Measurements from ENCODE around the gene CLEC4F.

CLEC4F gene, protein sequence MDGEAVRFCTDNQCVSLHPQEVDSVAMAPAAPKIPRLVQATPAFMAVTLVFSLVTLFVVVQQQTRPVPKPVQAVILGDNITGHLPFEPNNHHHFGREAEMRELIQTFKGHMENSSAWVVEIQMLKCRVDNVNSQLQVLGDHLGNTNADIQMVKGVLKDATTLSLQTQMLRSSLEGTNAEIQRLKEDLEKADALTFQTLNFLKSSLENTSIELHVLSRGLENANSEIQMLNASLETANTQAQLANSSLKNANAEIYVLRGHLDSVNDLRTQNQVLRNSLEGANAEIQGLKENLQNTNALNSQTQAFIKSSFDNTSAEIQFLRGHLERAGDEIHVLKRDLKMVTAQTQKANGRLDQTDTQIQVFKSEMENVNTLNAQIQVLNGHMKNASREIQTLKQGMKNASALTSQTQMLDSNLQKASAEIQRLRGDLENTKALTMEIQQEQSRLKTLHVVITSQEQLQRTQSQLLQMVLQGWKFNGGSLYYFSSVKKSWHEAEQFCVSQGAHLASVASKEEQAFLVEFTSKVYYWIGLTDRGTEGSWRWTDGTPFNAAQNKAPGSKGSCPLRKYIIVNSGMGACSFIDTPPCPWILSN

DNA sequence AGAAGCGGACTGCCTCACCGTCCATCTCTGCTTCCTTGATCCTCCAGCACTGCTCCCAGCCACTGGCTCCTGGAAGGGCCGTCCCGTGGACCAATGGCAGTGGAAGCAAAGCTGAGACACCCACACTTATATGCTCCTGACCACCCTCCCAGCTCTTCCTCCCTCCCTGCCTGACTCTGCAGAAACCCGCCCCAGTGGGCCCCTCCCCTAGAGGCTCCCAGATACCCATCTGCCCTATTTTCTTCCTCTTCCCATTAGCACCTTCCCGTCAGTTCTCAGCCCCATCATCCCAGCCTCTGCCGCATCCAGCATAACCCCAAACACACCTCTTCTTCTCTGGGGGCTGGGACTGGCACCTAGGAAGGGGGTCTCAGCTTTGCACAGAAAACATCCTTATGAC lies at the start of gene CLEC4F:
TSS of gene CLEC4F (minus strand) at position 101 of the 400 bp plus-strand sequence. CDS start at position 25, 76 bp downstream.
- Histone ChIP-seq H3K4me1 (ENCODE audit: control insufficient read depth, low read depth, low read length) (no peaks in the 10 kb centered on the region), H3K9ac (ENCODE audit: low read length) (no peak within 1 kb of the TSS), H3K9me3 (ENCODE audit: control insufficient read depth, low read depth, low read length) (no peaks in the 10 kb centered on the region), H3K27ac (ENCODE audit: low read length) (no peak within 1 kb of the TSS), H3K27me3 (ENCODE audit: control insufficient read depth, insufficient read depth, low read length) (no peaks in the 10 kb centered on the region), H3K36me3 (ENCODE audit: control insufficient read depth, low read depth, low read length) (no peaks in the 10 kb centered on the region), H3K4me3 (ENCODE audit: low read length) (no peak within 1 kb of the TSS)

DNA sequence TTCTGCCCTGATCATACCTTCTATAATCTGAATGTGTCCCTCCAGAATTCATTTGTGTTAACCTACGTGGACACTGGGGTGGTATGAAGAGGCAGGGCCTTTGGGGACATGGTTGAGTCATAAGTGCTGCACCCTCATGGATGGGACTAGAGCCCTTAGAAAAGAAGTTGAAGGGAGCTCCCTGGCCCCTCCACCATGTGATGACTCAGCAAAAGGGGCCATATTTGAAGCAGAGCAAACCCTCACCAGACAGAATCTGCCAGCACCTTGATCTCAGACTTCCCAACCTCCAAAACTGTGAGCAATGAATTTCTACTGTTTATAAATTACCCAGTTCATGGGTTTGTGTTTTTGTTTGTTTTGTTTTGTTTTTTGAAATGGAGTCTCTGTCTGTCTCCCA lies 48.6 kb upstream of the CLEC4F start:
- H3K9me3 ChIP-seq (ENCODE audit: control insufficient read depth, low read depth, low read length): no peaks in the 10 kb centered on the region
- no peaks in the 10 kb centered on the region for H3K36me3 ChIP-seq (ENCODE audit: control insufficient read depth, low read depth, low read length)
- no peak overlapping the region for H3K4me3 ChIP-seq (ENCODE audit: low read length)
- no peaks in the 10 kb centered on the region for H3K4me1 ChIP-seq (ENCODE audit: control insufficient read depth, low read depth, low read length)
- no peak overlapping the region for H3K27ac ChIP-seq (ENCODE audit: low read length)
- no peak overlapping the region for H3K9ac ChIP-seq (ENCODE audit: low read length)
- peaks cover 45% of the 10 kb centered on the region for H3K27me3 ChIP-seq (ENCODE audit: control insufficient read depth, insufficient read depth, low read length)

DNA sequence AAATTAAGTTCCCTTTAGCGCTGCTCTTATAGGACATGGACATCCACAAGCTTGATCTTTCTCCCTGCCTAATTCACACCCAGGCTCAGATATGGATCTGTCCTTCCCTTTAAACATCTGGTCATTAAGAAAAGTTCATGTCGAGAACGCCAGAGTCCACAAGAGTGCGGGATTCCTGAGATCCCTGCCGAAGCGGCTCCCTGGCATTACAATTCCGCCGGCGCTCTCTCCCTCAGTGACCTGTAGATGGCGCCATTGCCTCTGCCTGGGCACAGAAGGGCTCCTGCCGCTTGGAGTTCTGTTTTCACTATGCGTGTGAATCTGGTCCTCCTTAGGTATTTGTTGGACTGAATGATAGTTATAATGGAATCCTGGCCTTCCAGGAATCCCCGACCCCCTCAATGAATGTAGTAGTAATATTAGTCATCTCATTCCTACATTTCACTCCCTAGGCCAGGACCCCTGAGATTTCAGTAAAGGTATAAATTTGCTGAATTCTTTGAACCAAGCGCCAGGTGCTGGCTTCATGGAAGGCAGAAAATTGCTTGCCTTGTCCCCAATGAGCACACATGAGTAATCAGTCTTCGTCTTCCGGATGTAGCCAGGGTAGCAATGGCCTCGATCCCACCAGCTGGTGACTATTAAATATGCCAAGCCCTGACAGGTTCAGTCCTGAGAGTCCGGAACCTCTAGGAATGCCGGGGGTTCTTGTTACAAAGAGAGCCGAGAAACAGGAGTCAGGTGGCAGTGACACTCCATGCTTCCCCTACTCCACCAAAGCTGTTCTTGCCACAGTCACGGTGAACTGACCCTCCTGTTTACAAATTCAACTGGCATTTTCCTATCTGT lies 41.6 kb upstream of the CLEC4F start:
- Histone ChIP-seq H3K4me1 (ENCODE audit: control insufficient read depth, low read depth, low read length) (no peaks in the 10 kb centered on the region), H3K27ac (ENCODE audit: low read length) (no peak overlapping the region), H3K36me3 (ENCODE audit: control insufficient read depth, low read depth, low read length) (no peaks in the 10 kb centered on the region), H3K9ac (ENCODE audit: low read length) (no peak overlapping the region), H3K27me3 (ENCODE audit: control insufficient read depth, insufficient read depth, low read length) (peaks cover 58% of the 10 kb centered on the region), H3K9me3 (ENCODE audit: control insufficient read depth, low read depth, low read length) (no peaks in the 10 kb centered on the region), H3K4me3 (ENCODE audit: low read length) (no peak overlapping the region)

DNA sequence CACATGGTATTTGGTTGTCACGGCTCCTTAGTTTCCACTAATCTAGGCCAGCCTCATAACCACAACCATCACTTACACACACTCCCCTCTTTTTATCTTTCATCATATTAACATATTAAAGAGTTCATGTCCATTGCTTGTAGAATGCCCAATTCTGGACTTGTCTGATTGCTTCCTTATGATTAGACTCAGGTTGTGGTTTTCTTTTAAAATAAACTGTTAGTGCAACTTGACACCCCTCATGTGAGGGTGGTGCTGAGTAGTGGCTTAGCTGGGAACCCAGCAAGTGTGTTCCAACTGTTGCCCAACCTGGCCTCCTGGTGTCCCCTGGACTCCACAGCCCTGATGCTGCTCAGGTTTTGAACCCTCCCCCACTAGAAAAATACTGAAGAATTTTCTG lies 35.3 kb upstream of the CLEC4F start:
- Histone ChIP-seq H3K4me3 (ENCODE audit: low read length) (no peak overlapping the region), H3K27me3 (ENCODE audit: control insufficient read depth, insufficient read depth, low read length) (peaks cover 25% of the 10 kb centered on the region), H3K36me3 (ENCODE audit: control insufficient read depth, low read depth, low read length) (no peaks in the 10 kb centered on the region), H3K9me3 (ENCODE audit: control insufficient read depth, low read depth, low read length) (no peaks in the 10 kb centered on the region), H3K27ac (ENCODE audit: low read length) (no peak overlapping the region), H3K4me1 (ENCODE audit: control insufficient read depth, low read depth, low read length) (no peaks in the 10 kb centered on the region), H3K9ac (ENCODE audit: low read length) (no peak overlapping the region)

DNA sequence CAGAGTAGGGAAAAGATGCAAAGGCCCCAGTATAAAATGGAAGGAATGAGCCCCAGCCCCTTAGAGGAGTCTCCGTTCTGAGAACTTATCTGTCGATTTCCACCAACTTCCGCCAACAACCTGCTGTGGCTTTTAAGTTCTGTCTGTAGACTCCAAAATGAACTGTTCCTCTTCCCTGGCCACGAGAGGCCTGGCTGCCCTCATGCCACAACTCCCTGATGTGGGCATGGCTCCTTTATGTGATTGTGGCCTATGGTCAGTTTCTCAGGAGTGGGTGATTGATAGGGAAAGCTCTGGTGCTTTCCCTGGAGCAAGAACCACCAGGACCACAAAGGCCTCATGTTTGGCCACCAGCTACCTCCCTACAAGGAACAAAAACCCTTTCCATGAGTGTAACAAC lies 34.0 kb upstream of the CLEC4F start:
- no peak overlapping the region for H3K9ac ChIP-seq (ENCODE audit: low read length)
- H3K4me3 ChIP-seq (ENCODE audit: low read length): no peak overlapping the region
- H3K27ac ChIP-seq (ENCODE audit: low read length): no peak overlapping the region
- no peaks in the 10 kb centered on the region for H3K4me1 ChIP-seq (ENCODE audit: control insufficient read depth, low read depth, low read length)
- H3K27me3 ChIP-seq (ENCODE audit: control insufficient read depth, insufficient read depth, low read length): peaks cover 12% of the 10 kb centered on the region
- no peaks in the 10 kb centered on the region for H3K36me3 ChIP-seq (ENCODE audit: control insufficient read depth, low read depth, low read length)
- H3K9me3 ChIP-seq (ENCODE audit: control insufficient read depth, low read depth, low read length): no peaks in the 10 kb centered on the region

DNA sequence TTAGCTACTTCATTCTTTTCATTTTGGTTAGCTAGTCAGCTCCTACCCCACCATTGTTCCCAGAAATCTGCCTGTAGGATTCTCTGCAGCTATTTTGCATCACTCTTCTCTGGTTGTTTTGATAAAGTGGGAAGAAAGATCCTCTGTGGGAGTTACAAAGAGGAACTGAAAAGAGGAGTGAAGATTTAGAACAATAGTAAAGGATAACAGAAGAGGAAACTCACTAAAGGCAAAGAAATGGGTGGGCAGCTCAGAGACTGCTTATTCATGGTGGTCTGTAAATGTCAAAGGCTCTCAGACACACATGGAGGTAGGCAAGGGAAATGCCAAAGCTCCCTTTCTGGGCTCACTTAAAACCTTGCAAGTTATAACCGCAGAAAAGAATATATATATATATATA lies 32.4 kb upstream of the CLEC4F start:
- Histone ChIP-seq H3K27ac (ENCODE audit: low read length) (no peak overlapping the region), H3K9ac (ENCODE audit: low read length) (no peak overlapping the region), H3K36me3 (ENCODE audit: control insufficient read depth, low read depth, low read length) (no peaks in the 10 kb centered on the region), H3K9me3 (ENCODE audit: control insufficient read depth, low read depth, low read length) (no peaks in the 10 kb centered on the region), H3K4me3 (ENCODE audit: low read length) (no peak overlapping the region), H3K4me1 (ENCODE audit: control insufficient read depth, low read depth, low read length) (no peaks in the 10 kb centered on the region), H3K27me3 (ENCODE audit: control insufficient read depth, insufficient read depth, low read length) (peaks cover 7% of the 10 kb centered on the region)

DNA sequence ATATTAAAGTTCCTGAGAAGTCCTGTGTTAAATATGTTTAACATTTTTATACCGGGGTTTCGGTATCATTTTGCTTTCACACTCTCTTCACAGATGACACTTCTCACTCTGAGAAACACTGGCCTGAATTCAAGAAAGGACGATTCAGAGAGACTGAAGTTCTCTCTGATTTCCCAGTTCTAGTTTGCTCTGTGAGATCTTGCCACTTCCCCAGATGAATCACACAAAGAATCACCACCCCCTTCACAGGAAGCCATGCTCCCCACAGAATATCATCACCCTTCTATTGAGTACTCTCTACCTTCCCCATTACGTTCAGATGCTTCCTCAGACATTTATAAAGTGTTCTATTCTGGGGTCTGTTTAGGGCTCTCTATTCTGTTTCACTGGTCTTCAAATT lies 31.3 kb upstream of the CLEC4F start:
- Histone ChIP-seq H3K4me3 (ENCODE audit: low read length) (no peak overlapping the region), H3K9ac (ENCODE audit: low read length) (no peak overlapping the region), H3K27me3 (ENCODE audit: control insufficient read depth, insufficient read depth, low read length) (peaks cover 4% of the 10 kb centered on the region), H3K4me1 (ENCODE audit: control insufficient read depth, low read depth, low read length) (no peaks in the 10 kb centered on the region), H3K27ac (ENCODE audit: low read length) (no peak overlapping the region), H3K36me3 (ENCODE audit: control insufficient read depth, low read depth, low read length) (no peaks in the 10 kb centered on the region), H3K9me3 (ENCODE audit: control insufficient read depth, low read depth, low read length) (no peaks in the 10 kb centered on the region)

DNA sequence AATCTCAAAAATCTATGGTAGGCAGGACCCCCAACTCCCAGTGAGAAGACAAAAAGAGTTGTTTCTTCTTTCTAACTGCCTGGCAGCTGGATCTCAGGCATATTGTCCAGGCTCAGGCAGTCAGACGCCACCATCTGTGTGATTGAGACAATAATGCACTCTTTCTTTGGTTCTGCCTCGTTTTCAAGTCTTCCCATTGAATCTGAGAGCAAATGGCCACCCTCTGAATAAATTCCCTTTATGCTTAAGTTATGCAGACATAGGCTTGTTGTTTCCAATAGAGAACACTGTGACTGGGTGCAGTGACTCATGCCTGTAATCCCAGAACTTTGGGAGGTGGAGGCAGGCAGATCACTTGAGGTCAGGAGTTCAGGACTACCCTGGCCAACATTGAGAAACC lies 30.5 kb upstream of the CLEC4F start:
- Histone ChIP-seq H3K4me1 (ENCODE audit: control insufficient read depth, low read depth, low read length) (no peaks in the 10 kb centered on the region), H3K9ac (ENCODE audit: low read length) (no peak overlapping the region), H3K27ac (ENCODE audit: low read length) (no peak overlapping the region), H3K27me3 (ENCODE audit: control insufficient read depth, insufficient read depth, low read length) (no peaks in the 10 kb centered on the region), H3K4me3 (ENCODE audit: low read length) (no peak overlapping the region), H3K36me3 (ENCODE audit: control insufficient read depth, low read depth, low read length) (no peaks in the 10 kb centered on the region), H3K9me3 (ENCODE audit: control insufficient read depth, low read depth, low read length) (no peaks in the 10 kb centered on the region)

DNA sequence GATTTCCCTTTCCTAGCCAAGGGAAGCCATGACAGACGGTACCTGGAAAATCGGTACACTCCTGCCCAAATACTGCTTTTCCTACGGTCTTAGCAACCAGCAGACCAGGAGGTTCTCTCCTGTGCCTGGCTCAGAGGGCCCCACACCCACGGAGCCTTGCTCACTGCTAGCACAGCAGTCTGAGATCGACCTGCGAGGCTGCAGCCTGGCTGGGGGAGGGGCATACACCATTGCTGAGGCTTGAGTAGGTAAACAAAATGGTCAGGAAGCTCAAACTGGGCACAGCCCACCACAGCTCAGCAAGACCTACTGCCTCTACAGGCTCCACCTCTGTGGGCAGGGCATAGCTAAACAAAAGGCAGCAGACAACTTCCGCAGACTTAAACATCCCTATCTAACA lies 22.0 kb upstream of the CLEC4F start:
- Histone ChIP-seq H3K27me3 (ENCODE audit: control insufficient read depth, insufficient read depth, low read length) (no peaks in the 10 kb centered on the region), H3K4me3 (ENCODE audit: low read length) (no peak overlapping the region), H3K36me3 (ENCODE audit: control insufficient read depth, low read depth, low read length) (no peaks in the 10 kb centered on the region), H3K9me3 (ENCODE audit: control insufficient read depth, low read depth, low read length) (no peaks in the 10 kb centered on the region), H3K27ac (ENCODE audit: low read length) (no peak overlapping the region), H3K4me1 (ENCODE audit: control insufficient read depth, low read depth, low read length) (no peaks in the 10 kb centered on the region), H3K9ac (ENCODE audit: low read length) (no peak overlapping the region)

DNA sequence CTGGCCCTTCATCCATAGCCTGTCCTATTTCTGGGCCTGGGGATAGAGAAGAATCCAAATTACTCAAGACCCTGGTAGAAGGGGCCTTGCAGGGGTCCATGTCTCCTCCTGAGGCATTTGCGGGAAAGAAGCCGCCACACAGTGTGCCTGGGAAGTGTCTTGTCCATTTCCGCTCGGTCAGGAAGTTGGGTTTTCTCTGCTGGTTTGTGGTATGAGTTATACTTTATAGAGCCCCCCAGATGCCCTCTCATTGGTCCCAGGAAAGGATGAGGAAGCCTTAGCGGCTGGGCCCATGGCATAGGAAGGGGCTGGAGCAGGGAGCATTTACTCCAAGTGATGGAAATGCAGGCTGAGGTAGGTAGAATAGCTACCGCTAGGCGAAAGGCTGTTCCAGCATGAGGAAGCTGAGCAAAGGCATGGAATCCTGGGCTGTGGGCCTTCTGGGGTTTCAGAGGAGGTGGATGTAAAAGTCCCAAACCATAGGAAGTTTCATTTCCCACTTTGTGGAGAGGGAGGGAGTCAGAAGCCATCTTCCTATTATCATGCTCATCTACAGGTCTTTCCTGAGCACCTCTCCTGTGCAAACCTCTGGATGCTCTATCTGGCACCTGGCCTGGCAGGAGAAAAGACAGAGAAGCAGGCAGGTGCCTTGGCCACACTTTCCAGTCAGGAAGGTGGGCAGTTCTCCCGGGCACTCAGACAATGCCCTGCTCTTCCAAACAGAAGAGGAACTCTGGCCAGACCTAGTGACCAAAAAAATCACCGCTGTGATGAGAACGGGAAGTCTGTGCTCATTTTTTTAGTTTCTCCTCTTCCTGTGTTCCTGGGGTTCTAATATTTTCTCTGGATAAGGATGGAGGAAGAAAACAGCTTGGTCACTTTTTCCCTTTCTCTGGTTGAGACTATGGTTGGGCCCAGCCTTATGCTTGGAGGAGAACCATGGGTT lies 17.9 kb upstream of the CLEC4F start:
- H3K27ac ChIP-seq (ENCODE audit: low read length): no peak overlapping the region
- no peaks in the 10 kb centered on the region for H3K4me1 ChIP-seq (ENCODE audit: control insufficient read depth, low read depth, low read length)
- H3K27me3 ChIP-seq (ENCODE audit: control insufficient read depth, insufficient read depth, low read length): no peaks in the 10 kb centered on the region
- no peak overlapping the region for H3K9ac ChIP-seq (ENCODE audit: low read length)
- H3K9me3 ChIP-seq (ENCODE audit: control insufficient read depth, low read depth, low read length): no peaks in the 10 kb centered on the region
- H3K4me3 ChIP-seq (ENCODE audit: low read length): no peak overlapping the region
- no peaks in the 10 kb centered on the region for H3K36me3 ChIP-seq (ENCODE audit: control insufficient read depth, low read depth, low read length)

DNA sequence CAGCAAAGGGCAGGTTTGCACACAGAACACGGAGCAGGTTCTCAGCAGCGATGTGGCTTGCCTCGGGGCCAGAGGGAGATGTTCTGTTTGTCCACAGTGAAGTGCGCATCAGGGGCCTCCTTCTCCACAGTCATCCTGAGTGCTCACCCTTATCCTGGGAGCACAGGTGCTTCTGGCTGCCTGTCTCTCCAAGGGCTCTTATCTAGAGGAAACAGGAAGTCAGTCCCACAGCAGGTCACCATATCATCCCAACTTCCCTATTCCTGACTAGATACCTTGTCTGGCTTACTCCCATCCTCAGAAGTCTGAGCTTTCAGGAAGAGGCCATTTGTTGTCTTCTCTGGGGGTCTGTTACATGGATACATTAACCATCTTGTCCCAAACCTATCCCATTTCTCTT lies 15.2 kb upstream of the CLEC4F start, which contains the start of gene CD207:
TSS of gene CD207 (minus strand) at position 174 of the 400 bp plus-strand sequence. CDS start at position 134, 40 bp downstream.
- Histone ChIP-seq H3K4me1 (ENCODE audit: control insufficient read depth, low read depth, low read length) (no peaks in the 10 kb centered on the region), H3K4me3 (ENCODE audit: low read length) (no peak within 1 kb of the TSS), H3K9me3 (ENCODE audit: control insufficient read depth, low read depth, low read length) (no peaks in the 10 kb centered on the region), H3K36me3 (ENCODE audit: control insufficient read depth, low read depth, low read length) (no peaks in the 10 kb centered on the region), H3K27me3 (ENCODE audit: control insufficient read depth, insufficient read depth, low read length) (no peaks in the 10 kb centered on the region), H3K9ac (ENCODE audit: low read length) (no peak within 1 kb of the TSS), H3K27ac (ENCODE audit: low read length) (no peak within 1 kb of the TSS)
